HepG2 (cell line): ENCODE data around the gene CALR. TPM values are rescaled to one million over a fixed set of nuclear protein-coding genes. Genes with fewer than 3 reads are reported as not detected.

Source experiments
- AHR ChIP-seq: IDR thresholded peaks from 2 replicates; pipeline ENCODE4 v1.6.1; 2018; ENCODE audit warnings: missing genetic modification reagents, missing compliant biosample characterization
- DNMT1 ChIP-seq: sonication (generic); formaldehyde crosslinking; IDR thresholded peaks from 2 replicates; pipeline ENCODE4 v1.5.1; 2020; ENCODE audit warnings: mild to moderate bottlenecking, missing genetic modification reagents
- HNF4G ChIP-seq, 2 experiments: sonication (generic) in 1 of 2; formaldehyde crosslinking in 1 of 2; IDR thresholded peaks; 2 replicates each; pipeline versions ENCODE4 v1.4.0 to v1.6.1; 2011 to 2020; ENCODE audit warnings: borderline replicate concordance in 2 of 2, low read depth in 2 of 2, mild to moderate bottlenecking in 2 of 2, low read length in 1 of 2, missing genetic modification reagents in 1 of 2, moderate library complexity in 1 of 2
- HOXD1 ChIP-seq: sonication (generic); formaldehyde crosslinking; IDR thresholded peaks from 2 replicates; pipeline ENCODE4 v1.5.0; 2020; ENCODE audit warnings: missing genetic modification reagents
- KLF11 ChIP-seq: IDR thresholded peaks from 2 replicates; pipeline ENCODE4 v1.6.1; 2016; ENCODE audit warnings: missing compliant biosample characterization
- MBD4 ChIP-seq: IDR thresholded peaks from 2 replicates; pipeline ENCODE4 v1.6.1; 2012; ENCODE audit warnings: low read length, inconsistent platforms, borderline replicate concordance
- MEIS1 ChIP-seq: sonication (generic); formaldehyde crosslinking; IDR thresholded peaks from 2 replicates; pipeline ENCODE4 v1.9.0; 2021; ENCODE audit warnings: mild to moderate bottlenecking, missing genetic modification reagents, moderate library complexity, borderline replicate concordance
- MIER3 ChIP-seq: IDR thresholded peaks from 2 replicates; pipeline ENCODE4 v1.6.1; 2016; ENCODE audit warnings: missing compliant biosample characterization, borderline replicate concordance
- MTF1 ChIP-seq: sonication (generic); formaldehyde crosslinking; IDR thresholded peaks from 2 replicates; pipeline ENCODE4 v1.5.0; 2020; ENCODE audit warnings: missing genetic modification reagents
- NFE2 ChIP-seq: sonication (generic); formaldehyde crosslinking; IDR thresholded peaks from 2 replicates; pipeline ENCODE4 v1.4.0; 2020; ENCODE audit warnings: missing genetic modification reagents
- NR1H2 ChIP-seq: sonication (generic); formaldehyde crosslinking; IDR thresholded peaks from 2 replicates; pipeline ENCODE4 v1.8.1; 2022; ENCODE audit warnings: low read depth, missing genetic modification reagents, borderline replicate concordance
- POLR2AphosphoS2 ChIP-seq: IDR thresholded peaks from 2 replicates; pipeline ENCODE4 v1.6.1; 2011; ENCODE audit warnings: low read depth, low read length, improper control_type of control experiment
- RAD21 ChIP-seq: fragments of 450-650 bp; formaldehyde crosslinking; IDR thresholded peaks from 2 replicates; pipeline ENCODE4 v1.5.0; 2020; ENCODE audit warnings: mild to moderate bottlenecking
- REXO4 ChIP-seq: sonication (generic); formaldehyde crosslinking; IDR thresholded peaks from 2 replicates; pipeline ENCODE4 v1.8.0; 2022; ENCODE audit warnings: missing genetic modification reagents, mild to moderate bottlenecking, borderline replicate concordance
- SP4 ChIP-seq: sonication (generic); formaldehyde crosslinking; IDR thresholded peaks from 2 replicates; pipeline ENCODE4 v1.8.1; 2023; ENCODE audit warnings: mild to moderate bottlenecking, missing genetic modification reagents
- XBP1 ChIP-seq: sonication (generic); formaldehyde crosslinking; IDR thresholded peaks from 2 replicates; pipeline ENCODE4 v1.5.0; 2020; ENCODE audit warnings: missing genetic modification reagents
- ZNF441 ChIP-seq: sonication (generic); formaldehyde crosslinking; IDR thresholded peaks from 2 replicates; pipeline ENCODE4 v1.7.0; 2021; ENCODE audit warnings: missing genetic modification reagents, borderline replicate concordance
- ZNF550 ChIP-seq: sonication (generic); formaldehyde crosslinking; IDR thresholded peaks from 2 replicates; pipeline ENCODE4 v1.4.0; 2020; ENCODE audit warnings: mild to moderate bottlenecking, missing genetic modification reagents, borderline replicate concordance
- ZNF567 ChIP-seq: sonication (generic); formaldehyde crosslinking; IDR thresholded peaks from 2 replicates; pipeline ENCODE4 v1.8.1; 2023; ENCODE audit warnings: mild to moderate bottlenecking, missing genetic modification reagents, borderline replicate concordance
- polyA plus RNA-seq, 8 experiments: library from polyadenylated mRNA; depleted of rRNA in 3 of 8; stranded (reverse) in 7 of 8; unstranded in 1 of 8; fragments of >200 nt; fragmentation: Illumina TruSeq in 4 of 8; extraction: Trizol in 4 of 8; gene quantifications; 2 replicates each; pipeline versions ENCODE4 v1.2.1 to v1.2.3, GENCODE V29; 2011 to 2016; ENCODE audit warnings: low read depth in 4 of 8, missing spikeins in 1 of 8, mixed read lengths in 1 of 8; ENCODE audit not compliant: insufficient read depth in 1 of 8
- total RNA-seq, 5 experiments: library from RNA; depleted of rRNA; stranded (reverse); fragments of >200 nt; fragmentation: Illumina TruSeq; extraction: Trizol; gene quantifications; 2 replicates each; pipeline ENCODE4 v1.2.3, GENCODE V29; 2016; ENCODE audit warnings: low read depth in 1 of 5
- TF ChIP-seq, protein P1 (sequence below): sonication (generic); formaldehyde crosslinking; IDR thresholded peaks from 2 replicates; pipeline ENCODE4 v1.5.1; 2020; ENCODE audit warnings: mild to moderate bottlenecking, missing genetic modification reagents, moderate library complexity
- TF ChIP-seq, protein P2 (sequence below): sonication (generic); formaldehyde crosslinking; IDR thresholded peaks from 2 replicates; pipeline ENCODE4 v1.5.0; 2020; ENCODE audit warnings: missing genetic modification reagents
- TF ChIP-seq, protein P3 (sequence below): sonication (generic); formaldehyde crosslinking; IDR thresholded peaks from 2 replicates; pipeline ENCODE4 v1.5.0; 2020; ENCODE audit warnings: missing genetic modification reagents
- TF ChIP-seq, protein P4 (sequence below): sonication (generic); formaldehyde crosslinking; IDR thresholded peaks from 2 replicates; pipeline ENCODE4 v1.5.0; 2020; ENCODE audit warnings: missing genetic modification reagents, mild to moderate bottlenecking, borderline replicate concordance

Gene CALR
- total and polyA plus RNA-seq, 2 of the 13 experiments (the other 11 are each of a cell fraction or from before 2014, with no cell fraction given) = 898 to 934 TPM

DNA sequence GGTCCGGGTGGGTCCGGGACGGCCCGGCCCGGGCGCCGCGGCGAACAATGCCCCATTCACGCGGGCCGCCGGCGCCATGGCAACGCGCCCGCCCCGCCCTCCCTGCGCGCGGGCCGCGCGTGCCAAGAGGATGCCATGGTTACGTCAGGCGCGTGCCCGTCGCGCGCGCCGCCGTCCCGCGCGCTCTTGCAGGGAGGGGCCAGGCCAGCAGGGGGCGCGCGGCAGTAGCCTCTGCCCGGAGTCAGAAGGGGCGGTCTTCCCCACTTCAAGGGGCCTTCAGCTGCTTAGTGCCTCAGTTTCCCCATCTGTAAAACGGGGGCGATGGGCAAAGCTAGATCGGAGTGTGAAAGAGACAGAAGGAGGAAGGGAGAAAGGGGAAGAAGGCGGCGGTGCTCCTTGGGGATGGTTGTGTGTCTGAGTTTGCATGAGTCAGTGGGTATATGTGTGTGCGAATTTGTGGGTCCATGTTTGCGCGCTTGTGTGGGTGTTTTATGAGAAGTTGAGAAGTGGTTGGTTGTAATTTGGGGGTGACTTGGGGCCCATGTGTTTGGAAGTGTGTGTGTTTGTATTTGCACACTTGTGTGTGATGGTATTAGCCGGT is 45.2 kb downstream of the CALR start (continued):
- TF ChIP-seq, protein P1, sequence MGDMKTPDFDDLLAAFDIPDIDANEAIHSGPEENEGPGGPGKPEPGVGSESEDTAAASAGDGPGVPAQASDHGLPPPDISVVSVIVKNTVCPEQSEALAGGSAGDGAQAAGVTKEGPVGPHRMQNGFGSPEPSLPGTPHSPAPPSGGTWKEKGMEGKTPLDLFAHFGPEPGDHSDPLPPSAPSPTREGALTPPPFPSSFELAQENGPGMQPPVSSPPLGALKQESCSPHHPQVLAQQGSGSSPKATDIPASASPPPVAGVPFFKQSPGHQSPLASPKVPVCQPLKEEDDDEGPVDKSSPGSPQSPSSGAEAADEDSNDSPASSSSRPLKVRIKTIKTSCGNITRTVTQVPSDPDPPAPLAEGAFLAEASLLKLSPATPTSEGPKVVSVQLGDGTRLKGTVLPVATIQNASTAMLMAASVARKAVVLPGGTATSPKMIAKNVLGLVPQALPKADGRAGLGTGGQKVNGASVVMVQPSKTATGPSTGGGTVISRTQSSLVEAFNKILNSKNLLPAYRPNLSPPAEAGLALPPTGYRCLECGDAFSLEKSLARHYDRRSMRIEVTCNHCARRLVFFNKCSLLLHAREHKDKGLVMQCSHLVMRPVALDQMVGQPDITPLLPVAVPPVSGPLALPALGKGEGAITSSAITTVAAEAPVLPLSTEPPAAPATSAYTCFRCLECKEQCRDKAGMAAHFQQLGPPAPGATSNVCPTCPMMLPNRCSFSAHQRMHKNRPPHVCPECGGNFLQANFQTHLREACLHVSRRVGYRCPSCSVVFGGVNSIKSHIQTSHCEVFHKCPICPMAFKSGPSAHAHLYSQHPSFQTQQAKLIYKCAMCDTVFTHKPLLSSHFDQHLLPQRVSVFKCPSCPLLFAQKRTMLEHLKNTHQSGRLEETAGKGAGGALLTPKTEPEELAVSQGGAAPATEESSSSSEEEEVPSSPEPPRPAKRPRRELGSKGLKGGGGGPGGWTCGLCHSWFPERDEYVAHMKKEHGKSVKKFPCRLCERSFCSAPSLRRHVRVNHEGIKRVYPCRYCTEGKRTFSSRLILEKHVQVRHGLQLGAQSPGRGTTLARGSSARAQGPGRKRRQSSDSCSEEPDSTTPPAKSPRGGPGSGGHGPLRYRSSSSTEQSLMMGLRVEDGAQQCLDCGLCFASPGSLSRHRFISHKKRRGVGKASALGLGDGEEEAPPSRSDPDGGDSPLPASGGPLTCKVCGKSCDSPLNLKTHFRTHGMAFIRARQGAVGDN (CRISPR knock-in tag) = peak; percentile 76
- TF ChIP-seq REXO4 (CRISPR knock-in tag) = no peak
- no peak for TF ChIP-seq KLF11 (CRISPR knock-in tag)
- no peak for TF ChIP-seq ZNF567 (CRISPR knock-in tag)
- TF ChIP-seq MTF1 (CRISPR knock-in tag) = no peak
- TF ChIP-seq HNF4G (IDR thresholded peaks at IDR 0.05; ENCODE audit: borderline replicate concordance, low read depth, low read length) = no peak
- no peak for TF ChIP-seq HNF4G (CRISPR knock-in tag; IDR thresholded peaks at IDR 0.05; ENCODE audit: borderline replicate concordance, low read depth)
- no peak for TF ChIP-seq DNMT1 (CRISPR knock-in tag)
- TF ChIP-seq MBD4 = no peak
- no peak for TF ChIP-seq ZNF441 (CRISPR knock-in tag)
- no peak for TF ChIP-seq XBP1 (CRISPR knock-in tag)
- TF ChIP-seq POLR2AphosphoS2 = no peak
- TF ChIP-seq ZNF550 = no peak
- TF ChIP-seq, protein P2, sequence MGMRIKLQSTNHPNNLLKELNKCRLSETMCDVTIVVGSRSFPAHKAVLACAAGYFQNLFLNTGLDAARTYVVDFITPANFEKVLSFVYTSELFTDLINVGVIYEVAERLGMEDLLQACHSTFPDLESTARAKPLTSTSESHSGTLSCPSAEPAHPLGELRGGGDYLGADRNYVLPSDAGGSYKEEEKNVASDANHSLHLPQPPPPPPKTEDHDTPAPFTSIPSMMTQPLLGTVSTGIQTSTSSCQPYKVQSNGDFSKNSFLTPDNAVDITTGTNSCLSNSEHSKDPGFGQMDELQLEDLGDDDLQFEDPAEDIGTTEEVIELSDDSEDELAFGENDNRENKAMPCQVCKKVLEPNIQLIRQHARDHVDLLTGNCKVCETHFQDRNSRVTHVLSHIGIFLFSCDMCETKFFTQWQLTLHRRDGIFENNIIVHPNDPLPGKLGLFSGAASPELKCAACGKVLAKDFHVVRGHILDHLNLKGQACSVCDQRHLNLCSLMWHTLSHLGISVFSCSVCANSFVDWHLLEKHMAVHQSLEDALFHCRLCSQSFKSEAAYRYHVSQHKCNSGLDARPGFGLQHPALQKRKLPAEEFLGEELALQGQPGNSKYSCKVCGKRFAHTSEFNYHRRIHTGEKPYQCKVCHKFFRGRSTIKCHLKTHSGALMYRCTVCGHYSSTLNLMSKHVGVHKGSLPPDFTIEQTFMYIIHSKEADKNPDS = no peak
- TF ChIP-seq, protein P3, sequence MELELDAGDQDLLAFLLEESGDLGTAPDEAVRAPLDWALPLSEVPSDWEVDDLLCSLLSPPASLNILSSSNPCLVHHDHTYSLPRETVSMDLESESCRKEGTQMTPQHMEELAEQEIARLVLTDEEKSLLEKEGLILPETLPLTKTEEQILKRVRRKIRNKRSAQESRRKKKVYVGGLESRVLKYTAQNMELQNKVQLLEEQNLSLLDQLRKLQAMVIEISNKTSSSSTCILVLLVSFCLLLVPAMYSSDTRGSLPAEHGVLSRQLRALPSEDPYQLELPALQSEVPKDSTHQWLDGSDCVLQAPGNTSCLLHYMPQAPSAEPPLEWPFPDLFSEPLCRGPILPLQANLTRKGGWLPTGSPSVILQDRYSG (CRISPR knock-in tag) = no peak
- peak; percentile 17; the same call in 1 of the 2 replicates for TF ChIP-seq SP4 (CRISPR knock-in tag)
- no peak for TF ChIP-seq NFE2 (CRISPR knock-in tag)
- TF ChIP-seq MEIS1 (CRISPR knock-in tag) = peak; percentile 29; the same call in 1 of the 2 replicates
- TF ChIP-seq AHR (CRISPR knock-in tag) = peak; percentile 39; the same call in 1 of the 2 replicates
- TF ChIP-seq RAD21 = peak; percentile 97
- TF ChIP-seq, protein P4, sequence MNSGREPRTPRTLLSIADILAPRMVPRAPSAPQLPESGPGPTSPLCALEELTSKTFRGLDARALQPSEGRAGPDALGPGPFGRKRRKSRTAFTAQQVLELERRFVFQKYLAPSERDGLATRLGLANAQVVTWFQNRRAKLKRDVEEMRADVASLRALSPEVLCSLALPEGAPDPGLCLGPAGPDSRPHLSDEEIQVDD (CRISPR knock-in tag) = no peak
- TF ChIP-seq HOXD1 (CRISPR knock-in tag) = no peak
- TF ChIP-seq MIER3 = peak; percentile 39; the same call in 1 of the 2 replicates
- TF ChIP-seq NR1H2 (CRISPR knock-in tag) = no peak
